ENCODE data around the gene MYRF.
A peak's percentile ranks its signal among the peaks of the same experiment; 100 is the strongest.

Gene MYRF

DNA sequence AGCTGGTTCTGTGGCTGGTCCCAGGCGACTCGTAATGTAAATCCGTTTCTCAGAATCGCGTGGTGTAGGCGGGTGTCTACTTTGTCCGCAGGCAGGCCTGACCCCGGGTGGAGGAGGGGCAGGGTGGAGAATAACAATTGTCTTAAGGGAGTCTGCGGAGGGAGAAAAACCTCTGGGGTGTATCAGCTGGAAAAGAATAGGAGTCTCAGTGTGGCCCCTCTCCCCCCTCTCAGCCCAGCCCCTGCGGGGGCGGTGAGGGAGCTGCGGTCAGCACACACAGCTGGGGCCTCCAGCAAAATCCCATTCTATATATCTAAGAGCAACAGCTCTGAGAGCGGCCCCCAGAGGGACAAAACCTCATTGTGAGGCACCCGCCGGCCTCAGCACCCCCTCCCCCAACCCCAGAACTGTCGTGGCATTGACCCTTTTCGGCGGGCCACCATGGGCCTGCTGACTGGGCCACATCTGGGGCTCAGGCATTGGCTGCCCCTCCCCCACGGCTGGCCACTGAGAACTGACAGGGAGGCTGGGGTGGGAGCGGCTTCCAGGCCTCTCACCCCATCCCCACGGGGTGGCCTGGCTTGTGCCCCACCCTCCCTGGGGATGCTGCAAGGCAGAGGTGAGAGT lies 2.7 kb upstream of the MYRF start:
- no peak overlapping the region for H3K4me3 ChIP-seq (ENCODE audit: low read depth, low read length)

DNA sequence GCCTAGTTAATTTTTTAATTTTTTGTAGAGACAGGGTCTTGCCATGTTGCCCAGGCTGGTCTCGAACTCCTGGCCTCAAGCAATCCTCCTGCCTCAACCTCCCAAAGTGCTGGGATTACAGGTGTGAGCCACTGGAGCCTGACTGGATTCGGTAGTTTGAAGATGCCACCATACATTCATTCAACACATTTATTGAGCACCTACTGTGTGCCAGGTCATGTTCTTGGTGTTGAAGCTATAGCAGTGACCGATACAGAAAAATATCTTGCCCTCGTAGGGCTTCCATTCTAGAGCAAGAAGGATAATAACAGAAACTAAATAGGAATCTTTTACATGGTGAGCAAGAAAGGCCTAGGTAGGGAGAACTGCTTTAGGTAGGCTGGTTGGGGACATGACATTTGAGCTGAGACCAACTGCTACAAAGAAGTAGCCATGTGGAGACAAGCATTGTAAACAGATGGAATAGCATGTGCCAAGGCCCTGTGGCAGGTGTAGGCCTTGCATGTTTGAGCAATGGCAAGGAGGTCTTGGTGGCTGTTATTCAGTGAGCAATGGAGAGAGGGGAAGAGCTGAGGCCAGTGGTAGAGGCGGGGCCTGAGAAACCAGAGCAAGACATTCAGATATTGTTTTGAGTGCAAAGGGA lies 1.7 kb upstream of the MYRF start:
- TF ChIP-seq, protein P1, sequence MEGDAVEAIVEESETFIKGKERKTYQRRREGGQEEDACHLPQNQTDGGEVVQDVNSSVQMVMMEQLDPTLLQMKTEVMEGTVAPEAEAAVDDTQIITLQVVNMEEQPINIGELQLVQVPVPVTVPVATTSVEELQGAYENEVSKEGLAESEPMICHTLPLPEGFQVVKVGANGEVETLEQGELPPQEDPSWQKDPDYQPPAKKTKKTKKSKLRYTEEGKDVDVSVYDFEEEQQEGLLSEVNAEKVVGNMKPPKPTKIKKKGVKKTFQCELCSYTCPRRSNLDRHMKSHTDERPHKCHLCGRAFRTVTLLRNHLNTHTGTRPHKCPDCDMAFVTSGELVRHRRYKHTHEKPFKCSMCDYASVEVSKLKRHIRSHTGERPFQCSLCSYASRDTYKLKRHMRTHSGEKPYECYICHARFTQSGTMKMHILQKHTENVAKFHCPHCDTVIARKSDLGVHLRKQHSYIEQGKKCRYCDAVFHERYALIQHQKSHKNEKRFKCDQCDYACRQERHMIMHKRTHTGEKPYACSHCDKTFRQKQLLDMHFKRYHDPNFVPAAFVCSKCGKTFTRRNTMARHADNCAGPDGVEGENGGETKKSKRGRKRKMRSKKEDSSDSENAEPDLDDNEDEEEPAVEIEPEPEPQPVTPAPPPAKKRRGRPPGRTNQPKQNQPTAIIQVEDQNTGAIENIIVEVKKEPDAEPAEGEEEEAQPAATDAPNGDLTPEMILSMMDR (IDR thresholded peaks at IDR 0.05; ENCODE audit: insufficient read depth, low read depth, low read length, missing control alignments): no peak
- no peak for DNase-seq (ENCODE audit: low read depth)

More for the DNA sequence above, 2.7 kb upstream of the MYRF start:
- TF ChIP-seq, protein P1 (IDR thresholded peaks at IDR 0.05; ENCODE audit: insufficient read depth, low read depth, low read length, missing control alignments): no peak
- no peak for DNase-seq (ENCODE audit: low read depth)

DNA sequence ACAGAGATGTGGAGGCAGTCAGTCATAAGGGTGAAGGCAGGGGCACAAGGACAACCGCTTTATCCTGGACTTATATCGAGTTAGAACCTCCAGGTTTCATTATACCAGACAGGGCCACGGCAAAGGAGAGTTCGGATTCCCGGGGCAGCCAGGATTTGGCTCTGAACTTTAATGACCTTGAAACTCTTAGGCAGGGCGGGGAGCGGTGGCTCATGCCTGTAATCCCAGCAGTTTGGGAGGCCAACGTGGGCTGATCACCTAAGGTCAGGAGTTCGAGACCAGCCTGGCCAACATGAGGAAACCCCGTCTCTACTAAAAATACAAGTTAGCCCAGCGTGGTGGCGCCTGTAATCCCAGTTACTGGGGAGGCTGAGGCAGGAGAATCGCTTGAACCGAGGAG lies 1.1 kb upstream of the MYRF start:
- DNase-seq (ENCODE audit: low read depth): no peak
- TF ChIP-seq, protein P1 (IDR thresholded peaks at IDR 0.05; ENCODE audit: insufficient read depth, low read depth, low read length, missing control alignments): no peak

More for the DNA sequence above, 1.7 kb upstream of the MYRF start:
- no peak overlapping the region for H3K4me3 ChIP-seq (ENCODE audit: low read depth, low read length)

DNA sequence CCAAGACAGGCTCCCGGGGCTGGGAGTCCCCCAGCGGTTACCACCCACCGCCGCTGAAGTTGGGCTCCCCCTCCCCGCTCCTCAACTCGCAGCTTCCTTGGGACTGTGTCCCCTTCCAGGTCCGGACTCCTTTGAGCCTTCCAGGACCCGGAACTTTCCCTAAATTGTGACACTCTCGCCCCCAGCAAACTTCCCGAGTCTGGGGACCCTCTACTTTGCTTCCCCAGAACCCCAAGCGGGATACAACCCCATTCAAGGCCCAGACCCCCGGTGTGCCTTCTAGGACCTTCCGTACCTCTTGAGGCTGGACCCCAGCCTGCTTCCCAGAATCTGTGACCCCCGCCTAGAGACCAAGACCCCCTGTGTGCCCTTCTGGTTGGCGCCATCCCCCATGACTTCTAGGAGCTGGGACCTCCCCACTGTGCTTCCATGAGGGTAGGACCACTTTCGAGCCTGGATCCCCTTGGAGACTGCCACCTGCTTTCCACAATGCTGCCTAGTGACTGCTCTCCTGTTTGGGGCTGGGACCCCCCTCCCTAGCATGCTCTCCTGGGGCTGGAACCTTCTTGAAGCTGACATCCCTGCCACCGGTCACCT lies 587 bp downstream of the MYRF start:
- H3K4me3 ChIP-seq (ENCODE audit: low read depth, low read length): peak overlapping the region; percentile 12
- no peak for DNase-seq (ENCODE audit: low read depth)
- TF ChIP-seq, protein P1 (IDR thresholded peaks at IDR 0.05; ENCODE audit: insufficient read depth, low read depth, low read length, missing control alignments): no peak

More for the DNA sequence above, 1.1 kb upstream of the MYRF start:
- H3K4me3 ChIP-seq (ENCODE audit: low read depth, low read length): no peak overlapping the region

DNA sequence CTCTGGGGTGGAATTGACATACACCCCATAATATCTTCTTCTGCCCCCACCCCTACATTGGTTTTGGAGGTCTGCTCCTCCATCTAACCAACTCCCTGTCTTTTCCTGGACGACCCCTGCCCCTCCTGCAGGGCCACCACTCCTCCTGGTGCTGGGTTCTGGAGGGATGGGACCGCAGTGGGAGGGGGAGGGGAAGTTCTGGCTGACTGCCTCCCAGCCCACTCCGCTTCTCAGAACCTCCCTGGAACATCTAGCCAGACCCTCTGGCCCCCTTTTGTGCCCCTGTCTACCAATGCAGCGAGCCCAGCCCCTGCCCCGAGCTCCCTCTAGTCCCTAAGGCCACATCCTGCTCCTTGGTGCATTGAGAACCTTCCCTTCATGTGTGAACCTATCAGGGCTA lies 1.2 kb downstream of the MYRF start:
- TF ChIP-seq, protein P1 (IDR thresholded peaks at IDR 0.05; ENCODE audit: insufficient read depth, low read depth, low read length, missing control alignments): no peak
- no peak overlapping the region for H3K4me3 ChIP-seq (ENCODE audit: low read depth, low read length)
- no peak for DNase-seq (ENCODE audit: low read depth)

DNA sequence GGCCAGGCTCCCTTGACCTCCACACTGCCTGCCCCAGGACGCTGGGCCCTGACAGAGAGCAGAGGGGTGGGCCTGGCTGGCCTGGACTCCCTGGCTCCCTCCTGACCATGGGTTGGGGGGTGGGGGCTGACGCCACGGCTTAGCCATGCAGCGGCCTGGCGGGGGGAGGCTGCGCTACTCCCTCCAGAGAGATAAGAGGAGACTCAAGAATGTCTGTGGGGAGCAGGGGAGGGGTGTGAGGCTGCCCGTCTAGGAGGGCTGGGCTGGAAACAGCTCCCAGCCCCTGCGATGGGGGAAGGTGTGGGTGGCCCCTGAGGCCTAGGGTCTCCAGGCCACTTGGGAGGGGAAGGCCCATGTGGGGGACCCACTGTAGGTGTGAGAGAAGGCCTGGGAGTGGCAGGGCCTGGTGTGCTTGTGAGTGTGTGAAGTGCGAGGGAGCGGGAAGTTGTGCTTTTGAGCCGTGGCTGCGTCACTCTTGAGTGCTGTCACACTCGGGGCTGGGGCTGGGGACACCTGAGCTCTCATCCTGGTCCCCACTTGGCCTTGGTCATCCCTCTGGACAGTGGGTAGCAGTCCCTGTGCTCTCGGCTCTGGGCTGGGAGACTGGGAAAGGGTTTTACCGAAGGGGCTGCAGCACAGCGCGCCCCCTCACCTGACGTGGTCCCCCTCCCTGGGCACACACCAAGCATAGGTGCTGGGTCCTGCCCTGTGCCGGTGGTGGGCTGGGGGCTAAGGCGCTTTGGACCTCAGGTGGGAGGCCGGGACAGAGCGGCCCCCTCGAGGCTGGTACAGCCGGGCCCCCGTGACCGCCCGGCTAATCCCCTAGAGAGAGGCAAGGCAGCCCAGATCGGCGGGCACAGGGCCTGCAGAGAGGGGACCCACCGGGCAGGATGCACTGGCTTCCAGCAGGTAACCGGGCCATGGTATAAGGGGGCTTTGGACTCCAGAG lies 2.4 kb downstream of the MYRF start:
- no peak for DNase-seq (ENCODE audit: low read depth)
- no peak overlapping the region for H3K4me3 ChIP-seq (ENCODE audit: low read depth, low read length)

More for the DNA sequence above, 2.4 kb downstream of the MYRF start:
- TF ChIP-seq, protein P1 (IDR thresholded peaks at IDR 0.05; ENCODE audit: insufficient read depth, low read depth, low read length, missing control alignments): no peak
